K562 (cell line): ENCODE measurements around the gene ATXN1. TPM values are rescaled to one million over a fixed set of nuclear protein-coding genes. Genes with fewer than 3 reads are reported as not detected.

Experiments used
- ATAC-seq: fragments of 200-7000 bp; cut with Tn5 transposase; 3 replicates; pipeline ENCODE4 v1.9.1; 2020; ENCODE audit warnings: moderate library complexity
- BruUV-seq: library from RNA; stranded (reverse); fragments of 400-500 nt; replicated peaks from 2 replicates; lab custom pipeline; 2021; lab: Mats Ljungman, UMichigan
- CTCF ChIA-PET: fragments of 300-600 bp; formaldehyde crosslinking; extraction: SDS; loops from one replicate; lab custom pipeline; 2021; ENCODE audit warnings: low intra/inter-chr PET ratio; lab: Yijun Ruan, JAX
- POLR2A ChIA-PET: fragments of 300-600, 350-650 bp; sonication (Branson Sonifier 250); formaldehyde crosslinking; extraction: SDS; loops from one replicate; lab custom pipeline; 2021; ENCODE audit warnings: antibody characterized with exemption, inconsistent platforms; lab: Yijun Ruan, JAX
- DNase-seq, 4 experiments: peaks; one replicate each; pipeline versions ENCODE4 v3.0.0 to v3.0.0-alpha.2; 2011 to 2018; ENCODE audit warnings: low spot score in 3 of 4, mixed read lengths in 3 of 4; ENCODE audit errors: extremely low read depth in 1 of 4
- FAIRE-seq: peaks from 2 replicates; lab custom pipeline; 2011; peaks lifted over from hg19 to GRCh38; lab: Jason Lieb, UNC
- H2AFZ ChIP-seq: 2 replicates; pipeline ENCODE4 v1.6.0; 2011; ENCODE audit warnings: low read depth, low read length, control low read depth, inconsistent platforms
- H3K27ac ChIP-seq: fragments of 200-600 bp; 3 replicates; pipeline ENCODE4 v1.8.0; 2011; ENCODE audit warnings: low read depth, mild to moderate bottlenecking, control low read depth, inconsistent platforms, low read length, moderate library complexity, mixed read lengths; ENCODE audit errors: extremely low read depth
- H3K27me3 ChIP-seq, 2 experiments: fragments of 300-600 bp in 1 of 2; 2 replicates in 1 of 2; 3 replicates in 1 of 2; pipeline versions ENCODE4 v1.6.0 to v1.8.0; 2011; ENCODE audit warnings: inconsistent platforms in 2 of 2, low read length in 2 of 2, mild to moderate bottlenecking in 1 of 2, mixed read lengths in 1 of 2, moderate library complexity in 1 of 2; ENCODE audit not compliant: control insufficient read depth in 2 of 2, insufficient read depth in 2 of 2
- H3K36me3 ChIP-seq: fragments of 300-600 bp; 3 replicates; pipeline ENCODE4 v1.8.0; 2011; ENCODE audit warnings: mild to moderate bottlenecking, low read length, inconsistent platforms; ENCODE audit not compliant: control insufficient read depth, insufficient read depth
- H3K4me1 ChIP-seq, 2 experiments: fragments of 200-600 bp in 1 of 2; replicated peaks in 1 of 2; 2 replicates in 1 of 2; 3 replicates in 1 of 2; pipeline versions ENCODE4 v1.5.1 to v1.8.0; 2011; ENCODE audit warnings: inconsistent platforms in 2 of 2, low read length in 2 of 2, mild to moderate bottlenecking in 1 of 2, mixed read lengths in 1 of 2, moderate library complexity in 1 of 2; ENCODE audit not compliant: control insufficient read depth in 2 of 2, insufficient read depth in 2 of 2
- H3K4me2 ChIP-seq: 2 replicates; pipeline ENCODE4 v1.6.1; 2011; ENCODE audit warnings: low read length, control low read depth, inconsistent platforms, mixed read lengths; ENCODE audit not compliant: insufficient read depth
- H3K4me3 ChIP-seq: fragments of 200-600 bp; sonication (generic), shearing (Covaris generic); 2 replicates; pipeline ENCODE4 v1.5.1; 2016; ENCODE audit warnings: control low read depth, inconsistent platforms
- H3K79me2 ChIP-seq: fragments of 200-600 bp; 3 replicates; pipeline ENCODE4 v1.8.0; 2011; ENCODE audit warnings: low read length, inconsistent platforms; ENCODE audit not compliant: control insufficient read depth, insufficient read depth
- H3K9ac ChIP-seq, 2 experiments: 2 replicates each; pipeline versions ENCODE4 v1.6.0 to v1.6.1; 2011; ENCODE audit warnings: low read depth in 2 of 2, low read length in 2 of 2, control low read depth in 1 of 2, inconsistent platforms in 1 of 2, mild to moderate bottlenecking in 1 of 2, mixed read lengths in 1 of 2; ENCODE audit not compliant: insufficient read depth in 1 of 2
- H3K9me1 ChIP-seq: one replicate; pipeline ENCODE4 v1.6.0; 2011; ENCODE audit warnings: inconsistent platforms, mild to moderate bottlenecking, low read length, moderate library complexity; ENCODE audit not compliant: control insufficient read depth, insufficient read depth
- H3K9me3 ChIP-seq: replicated peaks from 2 replicates; pipeline ENCODE4 v1.5.1; 2011; ENCODE audit warnings: low read depth, low read length, inconsistent platforms; ENCODE audit not compliant: control insufficient read depth, insufficient read depth
- H4K20me1 ChIP-seq: replicated peaks from 2 replicates; pipeline ENCODE4 v1.6.1; 2011; ENCODE audit warnings: low read length, inconsistent platforms, mixed read lengths; ENCODE audit not compliant: control insufficient read depth, insufficient read depth
- ADNP ChIP-seq: fragments of 200-800 bp; sonication (Bioruptor generic); IDR thresholded peaks from 2 replicates; pipeline ENCODE4 v1.6.1; 2016; ENCODE audit warnings: missing genetic modification characterization, missing compliant biosample characterization
- BACH1 ChIP-seq: fragments of 200-800 bp; sonication (Bioruptor generic); IDR thresholded peaks from 2 replicates; pipeline ENCODE4 v1.6.1; 2016; ENCODE audit warnings: missing genetic modification characterization, missing compliant biosample characterization
- C11orf30 ChIP-seq: fragments of 450-650 bp; IDR thresholded peaks from 2 replicates; pipeline ENCODE4 v1.6.1; 2016; ENCODE audit warnings: low read depth, mild to moderate bottlenecking
- CREB1 ChIP-seq, 2 experiments: sonication (generic) in 1 of 2; formaldehyde crosslinking in 1 of 2; IDR thresholded peaks; 2 replicates each; pipeline versions ENCODE4 v1.6.1 to v1.8.0; 2012 to 2022; ENCODE audit warnings: inconsistent platforms in 1 of 2, mild to moderate bottlenecking in 1 of 2, missing genetic modification reagents in 1 of 2, moderate library complexity in 1 of 2
- HDAC3 ChIP-seq: fragments of 450-650 bp; IDR thresholded peaks from 2 replicates; pipeline ENCODE4 v1.6.1; 2018; ENCODE audit warnings: borderline replicate concordance, mild to moderate bottlenecking, moderate library complexity; ENCODE audit not compliant: partially characterized antibody
- HLTF ChIP-seq: fragments of 450-650 bp; IDR thresholded peaks from 2 replicates; pipeline ENCODE4 v1.6.1; 2016
- MAFF ChIP-seq: IDR thresholded peaks from 2 replicates; pipeline ENCODE4 v1.6.1; 2012; ENCODE audit warnings: low read length, improper control_type of control experiment
- MAFG ChIP-seq: fragments of 450-650 bp; conservative IDR thresholded peaks from 2 replicates; pipeline ENCODE4 v1.6.1; 2016; ENCODE audit warnings: missing genetic modification characterization, missing compliant biosample characterization
- MAFK ChIP-seq: IDR thresholded peaks from 2 replicates; pipeline ENCODE4 v1.6.1; 2011; ENCODE audit warnings: low read length, improper control_type of control experiment
- MITF ChIP-seq: IDR thresholded peaks from 2 replicates; pipeline ENCODE4 v1.6.1; 2014; ENCODE audit warnings: antibody characterized with exemption
- MYNN ChIP-seq, 2 experiments: sonication (generic); formaldehyde crosslinking in 1 of 2; IDR thresholded peaks; 2 replicates each; pipeline versions ENCODE4 v1.5.0 to v1.6.1; 2016 to 2020; ENCODE audit warnings: antibody characterized with exemption in 1 of 2, missing genetic modification reagents in 1 of 2
- NBN ChIP-seq: fragments of 450-650 bp; IDR thresholded peaks from 2 replicates; pipeline ENCODE4 v1.6.1; 2016; ENCODE audit warnings: low read depth, mild to moderate bottlenecking
- NFE2 ChIP-seq: IDR thresholded peaks from 2 replicates; pipeline ENCODE4 v1.6.1; 2014; ENCODE audit warnings: antibody characterized with exemption, low read depth
- NFE2L1 ChIP-seq: fragments of 450-650 bp; IDR thresholded peaks from 2 replicates; pipeline ENCODE4 v1.6.1; 2016; ENCODE audit warnings: missing genetic modification characterization, low read depth, mild to moderate bottlenecking, missing compliant biosample characterization, moderate library complexity, borderline replicate concordance
- NR1H2 ChIP-seq: sonication (generic); formaldehyde crosslinking; IDR thresholded peaks from 2 replicates; pipeline ENCODE4 v1.4.0; 2020; ENCODE audit warnings: mild to moderate bottlenecking, missing genetic modification reagents
- PHB ChIP-seq: fragments of 250-450 bp; sonication (Bioruptor Pico); IDR thresholded peaks from 2 replicates; pipeline ENCODE4 v1.5.0; 2021
- PHTF2 ChIP-seq: fragments of 250-450 bp; sonication (Bioruptor Pico); IDR thresholded peaks from 2 replicates; pipeline ENCODE4 v1.5.0; 2021; ENCODE audit warnings: mild to moderate bottlenecking
- POLR2B ChIP-seq: fragments of 450-650 bp; IDR thresholded peaks from 2 replicates; pipeline ENCODE4 v1.6.1; 2018; ENCODE audit warnings: low read depth; ENCODE audit not compliant: partially characterized antibody
- PTRF ChIP-seq: fragments of 450-650 bp; IDR thresholded peaks from 2 replicates; pipeline ENCODE4 v1.6.1; 2016; ENCODE audit warnings: mild to moderate bottlenecking, missing genetic modification characterization, missing compliant biosample characterization
- ZFPM2 ChIP-seq: fragments of 250-450 bp; sonication (Bioruptor Pico); IDR thresholded peaks from 2 replicates; pipeline ENCODE4 v1.5.1; 2022; ENCODE audit warnings: mild to moderate bottlenecking
- ZNF316 ChIP-seq: fragments of 450-650 bp; IDR thresholded peaks from 2 replicates; pipeline ENCODE4 v1.6.1; 2016
- WGBS: fragments of 100-300 bp; shearing (Covaris generic); methylation state at CpG from one replicate; pipeline ENCODE4 v1.1.6; 2016; ENCODE audit warnings: low coverage, mixed read lengths; ENCODE audit not compliant: insufficient coverage; ENCODE audit errors: missing lambda C conversion rate; 5-methylcytosine and 5-hydroxymethylcytosine counted together
- in situ Hi-C: fragments of 300-500 bp; cut with MboI; formaldehyde crosslinking; loops from 4 replicates; pipeline ENCODE4 v1.15.0; 2018; ENCODE audit warnings: inconsistent platforms, mixed read lengths
- intact Hi-C: fragments of 100-400 bp; cut with micrococcal nuclease; formaldehyde crosslinking; loops from 2 replicates; pipeline ENCODE4 v1.14.2; 2022
- polyA plus RNA-seq, 8 experiments: library from polyadenylated mRNA; depleted of rRNA in 4 of 8; stranded (reverse) in 5 of 8; unstranded in 3 of 8; fragments of >200 nt; fragmentation: Nextera tagmentation in 2 of 8; fragmentation: Illumina TruSeq in 1 of 8; extraction: Ambion mirVana in 2 of 8; extraction: Trizol in 1 of 8; gene quantifications; 2 replicates each; pipeline versions ENCODE4 v1.2.1 to v1.2.3, GENCODE V29; 2011 to 2014; ENCODE audit warnings: inconsistent platforms in 1 of 8, missing spikeins in 1 of 8
- total RNA-seq, 7 experiments: library from RNA; depleted of rRNA in 6 of 7; stranded (reverse); fragments of >200 nt in 6 of 7; fragmentation: Illumina TruSeq in 2 of 7; extraction: Trizol in 2 of 7; gene quantifications; 2 replicates each; pipeline versions ENCODE4 v1.2.1 to v1.2.3, GENCODE V29; 2011 to 2021; ENCODE audit warnings: low replicate concordance in 1 of 7
- TF ChIP-seq, protein P1 (sequence below): fragments of 450-650 bp; IDR thresholded peaks from one replicate; pipeline ENCODE4 v1.6.1; 2018; ENCODE audit warnings: mild to moderate bottlenecking, moderate library complexity; ENCODE audit not compliant: partially characterized antibody

The ATXN1 gene
- total and polyA plus RNA-seq, 9 of the 15 experiments (the other 6 are each of a cell fraction or from before 2014, with no cell fraction given) = under 0.01 to 1.2 (median 0.58) TPM

- H3K79me2 ChIP-seq = no peaks in the 10 kb centered on the region
- no peak for FAIRE-seq
- DNase-seq = peak in 1 of 4 experiments; percentile 7
- 0 out of 5 replicates have a peak, but pooled peaks cover 0 to 2% of the 10 kb centered on the region in 2 experiments for H3K4me1 ChIP-seq
- no peak overlapping the region for H3K4me3 ChIP-seq
- no peak overlapping the region for H3K9ac ChIP-seq
- no peaks in the 10 kb centered on the region for H4K20me1 ChIP-seq
- no peak overlapping the region for H3K27ac ChIP-seq
- 0 out of 3 replicates have a peak, but pooled peaks have one; percentile 45 for ATAC-seq
- WGBS = 5% methylated on average over 3 of the region's 3 CpGs
- no peaks in the 10 kb centered on the region for H3K36me3 ChIP-seq
- BruUV-seq = no TSS peak
- H3K9me1 ChIP-seq = no peaks in the 10 kb centered on the region
- peak overlapping the region; percentile 26; the same call in 1 of the 2 replicates for H2AFZ ChIP-seq
- ChIA-PET CTCF (no interaction called here), POLR2A (no interaction called here)
- TF ChIP-seq C11orf30 = peak; percentile 87
- TF ChIP-seq PTRF (tag) = no peak
- TF ChIP-seq PHB = no peak
- TF ChIP-seq MAFG (tag) = peak; percentile 95
- no peak for TF ChIP-seq NBN
- TF ChIP-seq BACH1 (tag) = peak; percentile 77; the same call in 1 of the 2 replicates
- no peak for TF ChIP-seq MYNN (IDR thresholded peaks at IDR 0.05)
- TF ChIP-seq MYNN (CRISPR knock-in tag; IDR thresholded peaks at IDR 0.05) = no peak
- TF ChIP-seq NR1H2 (CRISPR knock-in tag) = no peak
- TF ChIP-seq POLR2B = no peak
- TF ChIP-seq, protein P1, sequence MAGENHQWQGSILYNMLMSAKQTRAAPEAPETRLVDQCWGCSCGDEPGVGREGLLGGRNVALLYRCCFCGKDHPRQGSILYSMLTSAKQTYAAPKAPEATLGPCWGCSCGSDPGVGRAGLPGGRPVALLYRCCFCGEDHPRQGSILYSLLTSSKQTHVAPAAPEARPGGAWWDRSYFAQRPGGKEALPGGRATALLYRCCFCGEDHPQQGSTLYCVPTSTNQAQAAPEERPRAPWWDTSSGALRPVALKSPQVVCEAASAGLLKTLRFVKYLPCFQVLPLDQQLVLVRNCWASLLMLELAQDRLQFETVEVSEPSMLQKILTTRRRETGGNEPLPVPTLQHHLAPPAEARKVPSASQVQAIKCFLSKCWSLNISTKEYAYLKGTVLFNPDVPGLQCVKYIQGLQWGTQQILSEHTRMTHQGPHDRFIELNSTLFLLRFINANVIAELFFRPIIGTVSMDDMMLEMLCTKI = no peak
- TF ChIP-seq MITF = no peak
- TF ChIP-seq MAFK = peak; percentile 84
- no peak for TF ChIP-seq ZFPM2 (CRISPR knock-in tag)
- peak; percentile 88 for TF ChIP-seq NFE2
- TF ChIP-seq ZNF316 = peak; percentile 92
- TF ChIP-seq HLTF = no peak
- no peak for TF ChIP-seq HDAC3
- peak; percentile 88 for TF ChIP-seq NFE2L1
- no peak for TF ChIP-seq CREB1 (IDR thresholded peaks at IDR 0.05)
- no peak for TF ChIP-seq CREB1 (CRISPR knock-in tag; IDR thresholded peaks at IDR 0.05)
- TF ChIP-seq PHTF2 (CRISPR knock-in tag) = no peak
- TF ChIP-seq MAFF = peak; percentile 85
- no peak for TF ChIP-seq ADNP (tag)
- intact Hi-C loops (no loop called here), in situ Hi-C loops (no loop called here)
- no peak overlapping the region for H3K4me2 ChIP-seq
- no peaks in the 10 kb centered on the region for H3K9me3 ChIP-seq
- H3K27me3 ChIP-seq = no peaks in the 10 kb centered on the region
These were observed 138.1 kb downstream of the ATXN1 start for GRCh38 chr6:16623029-16623653.
